NB4 (cell line): ENCODE data around the gene CACNA2D2.

Experiments used
- CTCF ChIP-seq: IDR thresholded peaks from one replicate; pipeline ENCODE4 v1.5.1; 2012; ENCODE audit warnings: low read depth, low read length
- MYC ChIP-seq: IDR thresholded peaks from 2 replicates; pipeline ENCODE4 v1.6.1; 2011; ENCODE audit warnings: low read depth, low read length
- POLR2A ChIP-seq: IDR thresholded peaks from 2 replicates; pipeline ENCODE4 v1.6.1; 2011; ENCODE audit warnings: mild to moderate bottlenecking; ENCODE audit not compliant: insufficient read length; ENCODE audit errors: extremely low read depth
- TF ChIP-seq, protein P1 (sequence below): IDR thresholded peaks from 2 replicates; pipeline ENCODE4 v1.6.1; 2011; ENCODE audit warnings: low read depth, low read length

DNA sequence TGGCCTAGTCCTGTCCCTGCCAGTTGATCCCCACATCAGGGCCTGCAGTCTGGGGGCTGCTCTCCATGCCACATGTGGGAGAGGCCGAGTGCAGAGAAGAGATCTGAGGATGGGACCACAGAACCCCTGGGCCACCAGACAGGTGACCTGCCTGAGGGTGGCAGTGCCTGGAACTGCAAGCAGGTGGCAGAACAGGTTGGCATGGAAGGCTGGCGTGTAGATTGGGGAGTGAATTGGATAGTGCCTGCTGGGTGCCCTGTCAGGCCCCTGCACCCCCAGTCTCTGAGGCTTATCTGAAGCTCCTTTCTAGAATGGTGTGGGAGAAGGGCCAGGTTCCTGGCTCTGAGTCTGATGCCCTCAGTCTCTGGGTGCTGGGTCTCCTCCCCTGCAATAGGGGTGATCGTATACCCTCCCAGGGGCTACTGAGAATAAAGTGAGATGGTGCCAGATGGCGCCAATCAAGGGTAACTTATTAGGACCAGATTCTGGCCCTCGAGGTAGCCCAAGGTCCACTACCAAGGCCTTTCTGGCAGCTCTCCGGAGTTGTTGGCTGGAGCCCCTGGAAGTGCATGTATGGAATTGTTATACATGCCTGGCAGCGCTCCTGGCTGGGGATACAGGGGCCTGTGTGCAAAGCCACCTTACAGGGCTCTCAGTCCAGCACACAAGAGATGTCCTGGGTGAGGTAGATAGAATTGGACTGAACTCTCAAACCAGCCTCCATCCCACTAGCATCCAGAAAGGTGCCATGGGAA is 48.4 kb upstream of the CACNA2D2 start:
- TF ChIP-seq CTCF = no peak
- TF ChIP-seq, protein P1, sequence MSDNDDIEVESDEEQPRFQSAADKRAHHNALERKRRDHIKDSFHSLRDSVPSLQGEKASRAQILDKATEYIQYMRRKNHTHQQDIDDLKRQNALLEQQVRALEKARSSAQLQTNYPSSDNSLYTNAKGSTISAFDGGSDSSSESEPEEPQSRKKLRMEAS = no peak
- TF ChIP-seq POLR2A = no peak
- no peak for TF ChIP-seq MYC
